ENCODE data around the gene TMEM219.
"Not testable (repeated sequence)": the region's sequence is repeated elsewhere in the genome, so short reads cannot be mapped to it uniquely, and the experiment has no call there.

The TMEM219 gene

DNA sequence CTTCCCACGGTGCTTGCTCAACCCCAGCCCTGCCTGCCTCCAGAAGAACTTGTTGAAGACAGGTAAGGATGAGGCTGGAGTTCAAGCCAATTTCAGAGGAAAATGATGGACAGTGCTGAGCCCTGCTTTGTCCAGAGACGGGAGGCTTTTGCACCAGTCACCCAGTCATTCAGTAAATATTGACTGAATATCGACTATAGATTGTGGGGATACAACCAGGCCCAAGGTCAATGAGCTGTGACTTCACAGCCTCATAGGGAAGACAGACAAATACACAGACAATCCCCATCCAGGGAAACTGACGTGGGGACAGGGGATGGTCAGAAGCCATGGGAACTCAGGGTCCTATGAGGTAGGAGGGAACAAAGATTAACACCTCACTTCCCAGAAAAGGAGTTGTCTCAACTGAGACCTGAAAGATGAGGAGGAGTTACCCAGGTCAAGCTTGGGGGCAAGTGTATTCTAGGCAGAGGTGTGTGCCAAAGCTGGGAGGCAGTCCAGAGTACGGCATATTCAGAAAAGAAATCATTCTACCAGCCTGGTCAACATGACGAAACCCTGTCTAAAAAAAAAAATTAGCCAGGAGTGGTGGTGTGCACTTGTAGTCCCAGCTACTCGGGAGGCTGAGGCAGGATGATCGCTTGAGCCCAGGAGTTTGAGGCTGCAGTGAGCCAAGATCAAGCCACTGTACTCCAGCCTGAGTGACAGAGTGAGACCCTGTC, 54.8 kb downstream of the TMEM219 start:
- DNase-seq: no peak

DNA sequence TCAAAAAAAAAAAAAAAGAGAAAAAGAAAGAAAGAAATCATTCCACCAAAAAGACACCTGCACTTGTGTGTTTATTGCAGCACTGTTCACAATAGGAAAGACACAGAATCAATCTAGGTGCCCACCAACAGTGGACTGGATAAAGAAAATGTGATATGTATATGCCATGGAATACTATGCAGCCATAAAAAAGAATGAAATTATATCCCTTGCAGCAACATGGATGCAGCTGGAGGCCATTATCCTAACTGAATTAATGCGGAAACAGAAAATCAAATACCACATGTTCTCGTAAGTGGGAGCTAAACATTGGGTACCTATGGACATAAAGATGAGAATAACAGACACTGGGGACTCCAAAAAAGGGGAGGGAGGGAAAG, 55.4 kb downstream of the TMEM219 start:
- no peak for DNase-seq

DNA sequence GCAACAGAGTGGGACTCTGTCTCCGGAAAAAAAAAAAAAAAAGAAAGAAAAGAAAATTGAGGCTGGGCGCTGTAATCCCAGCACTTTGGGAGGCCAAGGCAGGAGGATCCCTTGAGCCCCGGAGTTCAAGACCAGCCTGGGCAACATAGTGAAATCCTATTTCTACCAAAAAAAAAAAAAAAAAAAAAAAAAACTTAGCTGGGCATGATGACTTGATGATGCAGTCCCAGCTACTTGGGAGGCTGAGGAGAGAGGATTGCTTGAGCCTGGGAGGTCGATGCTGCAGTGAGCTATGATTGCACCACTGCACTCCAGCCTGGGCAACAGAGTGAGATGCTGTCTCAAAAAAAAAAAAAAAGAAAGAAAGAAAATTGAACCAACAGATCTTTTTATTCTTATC, 56.1 kb downstream of the TMEM219 start:
- DNase-seq: not testable (repeated sequence)

DNA sequence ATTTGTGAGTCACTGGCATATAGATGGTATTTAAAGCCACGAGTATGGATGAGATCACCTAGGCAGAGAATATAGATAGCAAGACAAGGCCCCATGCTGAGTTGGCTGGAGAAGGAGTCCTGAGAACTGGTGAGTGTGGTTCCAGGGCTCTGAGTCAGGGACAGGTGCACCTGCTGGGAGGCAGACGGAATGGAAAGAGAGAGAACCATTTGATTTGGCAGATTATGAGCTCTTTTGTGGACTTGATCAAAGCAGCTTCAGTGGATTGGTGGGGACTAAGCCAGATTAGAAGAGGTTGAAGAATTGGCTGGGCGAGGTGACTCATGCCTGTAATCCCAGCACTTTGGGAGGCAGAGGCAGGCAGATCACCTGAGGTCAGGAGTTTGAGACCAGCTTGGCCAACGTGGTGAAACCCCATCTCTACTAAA, 56.9 kb downstream of the TMEM219 start:
- no peak for DNase-seq
